ENCODE data around the gene SUSD5.

DNA sequence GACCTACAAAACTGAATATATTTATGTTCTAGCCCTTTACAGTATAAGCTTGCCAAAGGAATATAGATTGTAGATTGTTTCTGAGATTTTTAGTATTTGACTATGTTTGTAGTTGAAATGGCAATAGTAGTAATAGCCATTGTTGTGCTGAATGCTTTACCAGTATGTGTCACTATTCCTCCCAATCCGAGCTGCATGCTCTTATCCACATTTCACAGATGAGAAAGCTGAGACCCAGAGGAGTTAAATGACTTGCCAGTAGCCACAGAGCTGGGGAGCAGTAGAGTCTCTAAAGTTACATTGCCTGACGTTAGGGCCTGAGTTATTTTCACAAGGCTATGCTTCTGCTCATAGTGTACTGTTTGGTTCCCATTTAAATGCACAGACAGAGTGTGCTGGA lies 118.4 kb downstream of the SUSD5 start:
- TF ChIP-seq POLR2AphosphoS5 (IDR thresholded peaks at IDR 0.05) (no peak), POLR2A (IDR thresholded peaks at IDR 0.05) (no peak), CTCF (IDR thresholded peaks at IDR 0.05) (no peak)

Data from breast epithelium (tissue), 3 donors.